ENCODE data around the gene ARRDC4. TPM values are rescaled to one million over a fixed set of nuclear protein-coding genes. Genes with fewer than 3 reads are reported as not detected.

ARRDC4 gene
- total RNA-seq, 1 donor from 2014 or later = 55.1 TPM

DNA sequence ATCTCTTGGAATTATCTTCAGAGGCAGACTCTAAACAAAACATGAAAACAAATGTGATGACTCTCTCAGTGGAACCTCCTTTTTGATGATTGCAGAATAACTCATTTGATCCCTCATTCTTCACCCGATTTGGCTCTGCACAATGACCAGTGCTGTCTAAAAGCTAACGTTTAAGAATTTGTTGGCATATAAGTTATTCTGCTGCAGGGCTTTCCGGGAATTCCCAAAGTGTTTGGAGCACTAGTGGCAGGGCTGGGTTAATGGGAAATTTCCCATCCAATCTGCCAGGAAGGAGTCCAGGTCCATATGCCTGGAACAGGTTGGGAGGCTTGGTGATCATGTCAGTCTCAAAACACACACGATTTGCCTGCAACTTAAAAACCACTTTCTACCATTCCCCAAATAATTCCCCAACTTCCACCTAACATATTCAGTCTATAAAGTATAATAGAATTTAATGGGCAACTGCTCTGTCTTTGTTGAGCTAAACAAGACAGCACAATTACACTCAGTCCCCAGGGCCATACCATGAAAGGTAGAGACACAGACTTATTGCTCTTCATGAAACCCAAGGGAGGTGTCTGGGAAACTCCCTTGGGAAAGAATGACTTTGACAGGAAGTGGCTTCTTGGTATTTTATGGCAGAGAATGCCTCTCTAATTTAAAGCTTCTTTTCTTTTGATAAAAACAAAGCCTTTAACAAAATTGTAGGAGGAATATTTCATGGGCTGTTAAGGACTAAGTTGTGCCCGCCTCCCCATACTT lies 38.0 kb downstream of the ARRDC4 start:
- DNase-seq = no peak

DNA sequence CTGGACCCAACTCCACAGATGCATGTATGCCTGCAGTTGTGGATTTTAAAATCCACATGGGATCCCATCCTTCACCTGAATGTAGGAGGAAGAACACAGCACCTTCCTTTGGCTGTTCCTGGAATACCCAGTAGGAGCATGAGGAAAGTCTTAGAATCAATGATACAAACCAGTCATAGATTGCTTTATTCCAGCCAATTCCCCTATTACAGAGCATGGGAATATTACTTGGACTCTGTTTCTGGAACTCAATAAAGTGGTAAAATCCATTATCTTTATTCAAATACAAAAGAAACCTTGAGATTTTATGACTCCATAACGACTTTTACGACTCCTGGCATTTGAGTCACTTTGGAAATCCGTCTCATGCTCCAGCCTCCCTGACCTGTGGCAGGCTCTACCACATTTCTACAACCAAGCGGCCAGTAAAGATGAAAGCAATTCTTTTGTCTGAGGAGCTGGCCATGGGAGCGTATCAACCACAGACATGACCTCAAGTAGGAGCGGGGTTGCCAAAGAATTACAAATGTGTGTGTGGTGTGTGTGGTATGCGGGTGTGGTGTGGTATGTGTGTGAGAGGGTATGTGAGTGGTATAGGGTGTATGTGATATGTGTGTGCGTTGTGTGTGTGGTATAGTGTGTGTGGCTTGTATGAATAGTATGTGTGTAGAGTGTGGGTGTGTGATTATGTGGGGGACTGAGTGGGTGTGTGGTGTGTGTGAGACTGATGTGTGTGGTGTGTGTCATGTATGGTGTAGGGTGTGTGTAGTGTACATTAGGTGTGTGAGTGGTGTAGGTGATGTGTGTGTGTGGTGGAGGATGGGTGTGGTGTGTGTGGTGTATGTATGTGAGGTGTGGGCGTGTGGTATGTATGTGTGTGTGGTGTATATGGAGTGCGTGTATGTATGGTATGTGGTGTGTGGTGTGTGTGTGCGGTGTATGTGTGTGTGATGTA lies 40.0 kb downstream of the ARRDC4 start:
- DNase-seq = no peak

GRCh38 chr15:98001663-98002194 lies 41.2 kb downstream of the ARRDC4 start:
- no peak for DNase-seq

DNA sequence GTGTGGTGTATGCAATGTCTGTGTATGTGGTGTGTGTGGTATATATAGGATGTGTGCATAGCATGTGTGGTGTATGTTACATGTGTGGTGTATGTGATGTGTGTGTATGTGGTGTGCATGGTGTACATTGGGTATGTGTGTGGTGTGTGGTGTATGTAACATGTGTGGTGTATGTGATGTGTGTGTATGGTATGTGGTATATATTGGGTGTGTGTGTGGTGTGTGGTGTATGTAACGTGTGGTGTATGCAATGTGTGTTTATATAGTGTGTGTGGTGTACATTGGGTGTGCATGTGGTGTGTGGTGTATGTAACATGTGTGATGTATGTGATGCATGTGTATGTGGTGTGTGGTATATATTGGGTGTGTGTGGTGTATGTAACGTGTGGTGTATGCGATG lies 41.9 kb downstream of the ARRDC4 start:
- no peak for DNase-seq

- no peak for DNase-seq
These were observed 42.4 kb downstream of the ARRDC4 start for GRCh38 chr15:98002866-98003265.

GRCh38 chr15:98003518-98003917 lies 43.0 kb downstream of the ARRDC4 start:
- no peak for DNase-seq

GRCh38 chr15:98003996-98004395 lies 43.5 kb downstream of the ARRDC4 start:
- DNase-seq = no peak

DNA sequence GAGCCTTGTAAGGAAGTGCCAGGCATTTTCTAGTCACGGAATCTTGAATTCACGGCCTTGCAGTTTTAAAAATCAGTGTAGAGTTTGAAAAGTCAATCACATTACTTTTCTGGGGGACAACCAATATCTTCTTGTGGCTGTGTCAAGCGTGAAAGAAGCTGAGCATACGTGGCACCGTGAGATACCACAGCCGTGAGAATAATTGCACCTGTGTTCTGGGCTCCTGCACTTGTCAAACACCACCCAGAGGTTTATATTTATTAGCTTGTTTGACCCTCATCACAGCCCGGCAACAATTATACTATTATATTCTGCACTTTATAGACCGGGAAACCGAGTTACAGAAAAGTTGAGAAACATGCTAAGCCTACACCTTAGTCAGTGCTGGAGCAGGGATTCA lies 45.2 kb downstream of the ARRDC4 start:
- no peak for DNase-seq

- no peak for DNase-seq
These were observed 48.7 kb downstream of the ARRDC4 start for GRCh38 chr15:98009169-98009568.

DNA sequence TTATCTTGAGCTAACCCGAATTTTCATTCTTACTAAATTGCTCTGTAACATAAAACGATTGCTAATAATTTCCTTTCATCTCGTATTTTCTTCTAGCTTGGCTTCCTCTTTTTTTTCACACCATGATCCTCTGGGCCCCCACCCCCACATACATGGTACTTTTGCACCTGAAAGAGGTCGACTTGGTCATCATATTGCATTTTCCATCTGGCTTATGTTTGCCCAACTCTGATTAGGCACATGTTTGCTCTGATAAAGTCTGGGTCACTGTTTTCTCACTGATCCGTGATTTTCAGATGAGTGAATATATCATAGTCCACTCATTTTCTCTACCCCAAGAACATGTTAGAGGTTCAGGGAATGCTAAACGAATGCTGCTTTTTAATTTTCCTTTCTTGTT lies 49.5 kb downstream of the ARRDC4 start:
- no peak for DNase-seq

DNA sequence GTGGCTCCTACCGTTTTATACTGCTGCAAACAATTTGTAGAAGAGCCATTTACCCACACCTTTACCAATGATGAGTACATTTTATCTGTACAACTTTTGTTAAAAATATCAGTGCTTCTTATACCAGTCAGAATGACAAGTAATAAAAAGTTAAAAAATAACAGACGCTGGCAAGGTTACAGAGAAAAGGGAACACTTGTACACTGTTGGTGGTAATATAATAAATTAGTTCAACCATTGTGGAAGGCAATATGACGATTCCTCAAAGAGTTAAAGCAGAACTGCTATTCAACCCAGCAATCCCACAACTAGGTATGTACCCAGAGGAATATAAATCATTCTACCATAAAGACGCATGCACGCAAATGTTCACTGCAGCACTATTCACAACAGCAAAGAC lies 51.9 kb downstream of the ARRDC4 start:
- DNase-seq = no peak

- DNase-seq = no peak
These were observed 53.1 kb downstream of the ARRDC4 start for GRCh38 chr15:98013631-98014030.

DNA sequence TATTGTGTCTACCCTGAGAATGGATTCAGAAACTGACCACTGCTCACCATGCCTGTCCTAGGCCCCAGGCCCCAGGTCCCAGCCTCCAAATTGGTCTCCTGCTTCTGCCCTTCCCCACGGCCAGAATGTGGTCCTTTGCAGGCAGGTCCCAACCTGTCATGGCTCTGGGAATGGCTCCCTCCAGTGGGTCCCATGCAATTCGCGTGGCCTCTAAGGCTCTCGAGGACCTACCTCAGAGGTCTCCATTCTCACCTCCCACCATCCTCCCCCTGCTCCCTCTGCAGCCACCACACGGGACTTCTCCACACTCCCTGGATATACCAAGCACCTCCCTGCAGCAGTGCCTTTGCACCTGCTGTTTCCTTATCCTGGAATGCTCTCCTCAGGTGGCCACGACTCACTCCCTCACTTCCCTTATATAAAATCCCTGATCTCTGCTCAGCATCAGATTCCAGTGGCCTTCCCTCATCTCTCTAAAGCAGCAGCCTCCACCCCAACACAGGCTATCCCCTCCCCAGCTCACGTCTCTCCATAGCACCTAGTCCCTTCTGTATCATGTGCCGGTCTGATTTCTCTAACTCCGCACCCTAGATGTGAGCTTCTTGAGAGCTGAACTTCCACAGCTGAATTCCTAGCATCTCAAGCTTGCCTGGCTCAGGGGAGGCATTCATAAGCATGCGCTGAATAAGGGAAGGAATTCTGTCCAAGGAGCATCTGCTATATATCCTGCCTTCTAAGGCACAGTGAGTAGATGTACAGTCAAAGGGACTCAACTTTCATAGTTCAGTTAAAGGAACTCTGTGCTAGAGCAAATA lies 56.9 kb downstream of the ARRDC4 start:
- DNase-seq = no peak

GRCh38 chr15:98018761-98019351 lies 58.4 kb downstream of the ARRDC4 start:
- DNase-seq = no peak
